Measurements from ENCODE around the gene JPT2.

JPT2 gene

DNA sequence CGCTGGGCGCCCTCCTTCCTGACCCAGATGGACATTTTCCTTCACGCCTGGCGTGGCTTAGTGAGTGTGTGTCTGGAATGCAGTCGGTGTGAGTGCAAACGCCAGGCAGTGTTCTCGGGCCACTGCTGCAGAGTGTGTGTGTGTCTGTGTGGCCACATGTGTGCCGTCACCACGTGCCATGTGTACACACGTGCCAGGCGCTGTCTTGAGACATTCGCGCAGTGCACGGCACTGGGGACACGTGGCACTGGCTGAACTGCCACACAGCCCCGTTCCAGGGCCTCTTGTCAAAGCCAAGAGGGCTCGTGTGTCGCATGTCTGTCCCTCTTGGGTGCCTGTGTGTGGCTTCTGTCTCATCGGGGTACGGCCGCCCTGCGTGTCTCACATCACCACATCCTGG, 56.7 kb downstream of the JPT2 start:
- Histone ChIP-seq H3K4me3 (replicated peaks; ENCODE audit: low read depth, low read length) (no peak overlapping the region), H3K36me3 (ENCODE audit: control insufficient read depth, insufficient read depth, low read length) (peaks cover 26% of the 10 kb centered on the region), H3K27me3 (replicated peaks; ENCODE audit: control insufficient read depth, insufficient read depth, low read length) (no peaks in the 10 kb centered on the region)
- no peak for DNase-seq (ENCODE audit: extremely low read depth, insufficient read length)
- TF ChIP-seq, protein P1, sequence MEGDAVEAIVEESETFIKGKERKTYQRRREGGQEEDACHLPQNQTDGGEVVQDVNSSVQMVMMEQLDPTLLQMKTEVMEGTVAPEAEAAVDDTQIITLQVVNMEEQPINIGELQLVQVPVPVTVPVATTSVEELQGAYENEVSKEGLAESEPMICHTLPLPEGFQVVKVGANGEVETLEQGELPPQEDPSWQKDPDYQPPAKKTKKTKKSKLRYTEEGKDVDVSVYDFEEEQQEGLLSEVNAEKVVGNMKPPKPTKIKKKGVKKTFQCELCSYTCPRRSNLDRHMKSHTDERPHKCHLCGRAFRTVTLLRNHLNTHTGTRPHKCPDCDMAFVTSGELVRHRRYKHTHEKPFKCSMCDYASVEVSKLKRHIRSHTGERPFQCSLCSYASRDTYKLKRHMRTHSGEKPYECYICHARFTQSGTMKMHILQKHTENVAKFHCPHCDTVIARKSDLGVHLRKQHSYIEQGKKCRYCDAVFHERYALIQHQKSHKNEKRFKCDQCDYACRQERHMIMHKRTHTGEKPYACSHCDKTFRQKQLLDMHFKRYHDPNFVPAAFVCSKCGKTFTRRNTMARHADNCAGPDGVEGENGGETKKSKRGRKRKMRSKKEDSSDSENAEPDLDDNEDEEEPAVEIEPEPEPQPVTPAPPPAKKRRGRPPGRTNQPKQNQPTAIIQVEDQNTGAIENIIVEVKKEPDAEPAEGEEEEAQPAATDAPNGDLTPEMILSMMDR (IDR thresholded peaks at IDR 0.05; ENCODE audit: insufficient read depth, low read length, poor library complexity, severe bottlenecking), result no peak

DNA sequence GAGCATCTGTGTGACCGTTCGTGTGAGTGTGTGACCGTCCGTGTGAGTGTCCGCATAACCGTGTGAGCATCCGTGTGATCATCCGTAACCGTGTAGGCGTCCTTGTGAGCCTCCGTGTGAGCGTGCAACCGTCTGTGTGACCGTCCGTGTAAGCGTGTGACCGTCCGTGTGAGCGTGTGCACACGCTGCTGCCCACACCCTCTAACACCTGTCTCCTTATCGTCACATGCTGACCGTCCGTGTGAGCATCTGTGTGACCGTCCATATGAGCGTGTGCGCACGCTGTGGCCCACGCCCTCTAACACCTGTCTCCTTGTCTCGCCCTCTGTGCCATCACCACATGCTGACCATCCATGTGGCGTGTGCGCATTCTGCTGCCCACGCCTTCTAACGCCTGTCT, 62.2 kb downstream of the JPT2 start:
- Histone ChIP-seq H3K27me3 (replicated peaks; ENCODE audit: control insufficient read depth, insufficient read depth, low read length) (no peaks in the 10 kb centered on the region), H3K4me3 (replicated peaks; ENCODE audit: low read depth, low read length) (no peak overlapping the region), H3K36me3 (ENCODE audit: control insufficient read depth, insufficient read depth, low read length) (peaks cover 14% of the 10 kb centered on the region)
- no peak for DNase-seq (ENCODE audit: extremely low read depth, insufficient read length)
- TF ChIP-seq, protein P1 (IDR thresholded peaks at IDR 0.05; ENCODE audit: insufficient read depth, low read length, poor library complexity, severe bottlenecking), result no peak

- DNase-seq (ENCODE audit: extremely low read depth, insufficient read length), result no peak
- Histone ChIP-seq H3K36me3 (ENCODE audit: control insufficient read depth, insufficient read depth, low read length) (peaks cover 14% of the 10 kb centered on the region), H3K27me3 (replicated peaks; ENCODE audit: control insufficient read depth, insufficient read depth, low read length) (no peaks in the 10 kb centered on the region), H3K4me3 (replicated peaks; ENCODE audit: low read depth, low read length) (no peak overlapping the region)
- TF ChIP-seq, protein P1 (IDR thresholded peaks at IDR 0.05; ENCODE audit: insufficient read depth, low read length, poor library complexity, severe bottlenecking), result no peak
Measured at GRCh38 chr16:1740781-1741490, 62.9 kb downstream of the JPT2 start.

- peaks cover 14% of the 10 kb centered on the region for H3K36me3 ChIP-seq (ENCODE audit: control insufficient read depth, insufficient read depth, low read length)
- TF ChIP-seq, protein P1 (IDR thresholded peaks at IDR 0.05; ENCODE audit: insufficient read depth, low read length, poor library complexity, severe bottlenecking), result no peak
- no peak for DNase-seq (ENCODE audit: extremely low read depth, insufficient read length)
- H3K4me3 ChIP-seq (replicated peaks; ENCODE audit: low read depth, low read length), result no peak overlapping the region
- H3K27me3 ChIP-seq (replicated peaks; ENCODE audit: control insufficient read depth, insufficient read depth, low read length), result no peaks in the 10 kb centered on the region
Measured at GRCh38 chr16:1741553-1742165, 63.6 kb downstream of the JPT2 start.

GRCh38 chr16:1743376-1744337, 65.6 kb downstream of the JPT2 start:
- Histone ChIP-seq H3K36me3 (ENCODE audit: control insufficient read depth, insufficient read depth, low read length) (peaks cover 23% of the 10 kb centered on the region), H3K27me3 (replicated peaks; ENCODE audit: control insufficient read depth, insufficient read depth, low read length) (no peaks in the 10 kb centered on the region), H3K4me3 (replicated peaks; ENCODE audit: low read depth, low read length) (no peak overlapping the region)
- DNase-seq (ENCODE audit: extremely low read depth, insufficient read length), result no peak
- TF ChIP-seq, protein P1 (IDR thresholded peaks at IDR 0.05; ENCODE audit: insufficient read depth, low read length, poor library complexity, severe bottlenecking), result no peak
